ENCODE measurements around the gene RELCH.
A peak's percentile ranks its signal among the peaks of the same experiment; 100 is the strongest.

Gene RELCH

DNA sequence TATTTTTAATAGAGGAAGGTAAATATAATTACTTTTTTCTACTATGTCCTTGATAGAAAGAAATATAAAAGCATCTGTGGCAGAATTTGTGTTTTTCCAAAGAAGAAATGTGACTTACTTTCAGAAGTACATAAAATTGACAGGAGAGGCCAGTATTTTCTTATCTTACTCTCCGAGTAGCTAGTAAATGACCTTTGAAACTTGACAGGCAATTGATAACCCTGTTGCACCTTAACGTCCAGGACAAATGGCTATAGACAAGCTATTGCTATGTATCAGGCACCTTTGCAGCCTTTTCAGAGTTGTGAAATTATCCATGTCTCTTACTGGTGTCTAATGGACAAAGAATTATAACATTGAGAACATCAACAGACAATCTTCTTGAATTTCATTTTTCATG lies 75.0 kb downstream of the RELCH start:
- H3K79me2 ChIP-seq (ENCODE audit: low read length) = no peaks in the 10 kb centered on the region
- no peak overlapping the region for H3K27ac ChIP-seq (ENCODE audit: low read length)
- no peaks in the 10 kb centered on the region for H3K9me3 ChIP-seq (replicated peaks; ENCODE audit: insufficient read depth, low read length)
- TF ChIP-seq EZH2 (optimal IDR thresholded peaks at IDR 0.05; ENCODE audit: low read depth, low read length) (no peak), EZH2phosphoT487 (IDR thresholded peaks at IDR 0.05; ENCODE audit: low read length) (no peak)
- TF ChIP-seq, protein P1, sequence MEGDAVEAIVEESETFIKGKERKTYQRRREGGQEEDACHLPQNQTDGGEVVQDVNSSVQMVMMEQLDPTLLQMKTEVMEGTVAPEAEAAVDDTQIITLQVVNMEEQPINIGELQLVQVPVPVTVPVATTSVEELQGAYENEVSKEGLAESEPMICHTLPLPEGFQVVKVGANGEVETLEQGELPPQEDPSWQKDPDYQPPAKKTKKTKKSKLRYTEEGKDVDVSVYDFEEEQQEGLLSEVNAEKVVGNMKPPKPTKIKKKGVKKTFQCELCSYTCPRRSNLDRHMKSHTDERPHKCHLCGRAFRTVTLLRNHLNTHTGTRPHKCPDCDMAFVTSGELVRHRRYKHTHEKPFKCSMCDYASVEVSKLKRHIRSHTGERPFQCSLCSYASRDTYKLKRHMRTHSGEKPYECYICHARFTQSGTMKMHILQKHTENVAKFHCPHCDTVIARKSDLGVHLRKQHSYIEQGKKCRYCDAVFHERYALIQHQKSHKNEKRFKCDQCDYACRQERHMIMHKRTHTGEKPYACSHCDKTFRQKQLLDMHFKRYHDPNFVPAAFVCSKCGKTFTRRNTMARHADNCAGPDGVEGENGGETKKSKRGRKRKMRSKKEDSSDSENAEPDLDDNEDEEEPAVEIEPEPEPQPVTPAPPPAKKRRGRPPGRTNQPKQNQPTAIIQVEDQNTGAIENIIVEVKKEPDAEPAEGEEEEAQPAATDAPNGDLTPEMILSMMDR (IDR thresholded peaks at IDR 0.05; ENCODE audit: low read length) = no peak
- no peak overlapping the region for H3K9ac ChIP-seq (ENCODE audit: low read length)
- peaks cover 22% of the 10 kb centered on the region for H3K4me1 ChIP-seq (ENCODE audit: low read length)
- DNase-seq = no peak
- no peak overlapping the region for H3K4me2 ChIP-seq (ENCODE audit: low read depth, low read length)
- 0 out of 2 replicates have a peak, but pooled peaks cover 10% of the 10 kb centered on the region for H3F3A ChIP-seq (ENCODE audit: insufficient read depth, low read length)
- H3K27me3 ChIP-seq (replicated peaks; ENCODE audit: insufficient read depth, low read length) = no peaks in the 10 kb centered on the region
- H2AFZ ChIP-seq (ENCODE audit: low read length) = no peak overlapping the region
- H3K4me3 ChIP-seq (ENCODE audit: low read length) = no peak overlapping the region
- H4K20me1 ChIP-seq (ENCODE audit: insufficient read depth, low read length) = peaks cover 6% of the 10 kb centered on the region; the same call in 1 of the 2 replicates
- H3K9me2 ChIP-seq (replicated peaks; ENCODE audit: insufficient read depth, low read length) = no peaks in the 10 kb centered on the region
- no peaks in the 10 kb centered on the region; the same call in 1 of the 2 replicates for H3K36me3 ChIP-seq (replicated peaks; ENCODE audit: insufficient read depth, low read length)

DNA sequence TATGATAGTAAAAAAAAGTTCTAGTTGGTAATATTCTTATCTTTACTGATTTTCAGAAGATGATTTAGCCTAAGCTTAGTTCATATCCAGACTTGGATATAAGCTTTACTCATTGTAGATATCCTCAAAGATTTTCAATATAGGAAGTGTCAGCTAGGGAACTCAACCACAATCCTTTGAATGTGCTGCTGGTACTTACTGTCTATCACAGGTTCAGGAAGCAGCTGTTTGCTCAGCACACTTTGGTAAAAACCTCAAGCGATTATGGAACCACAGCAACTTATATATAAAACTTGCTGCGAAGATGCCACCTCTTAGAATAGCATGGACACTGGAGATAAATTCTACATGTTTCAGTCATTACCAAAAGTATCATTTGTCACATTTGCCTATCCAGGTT lies 77.9 kb downstream of the RELCH start:
- DNase-seq = peak; percentile 75
- Histone ChIP-seq H3K9ac (ENCODE audit: low read length) (no peak overlapping the region), H3K27me3 (replicated peaks; ENCODE audit: insufficient read depth, low read length) (no peaks in the 10 kb centered on the region), H3K4me2 (ENCODE audit: low read depth, low read length) (peak overlapping the region; percentile 38; the same call in 1 of the 2 replicates), H3K4me1 (ENCODE audit: low read length) (peaks cover 22% of the 10 kb centered on the region), H3F3A (ENCODE audit: insufficient read depth, low read length) (0 out of 2 replicates have a peak, but pooled peaks cover 10% of the 10 kb centered on the region), H2AFZ (ENCODE audit: low read length) (no peak overlapping the region), H3K9me3 (replicated peaks; ENCODE audit: insufficient read depth, low read length) (no peaks in the 10 kb centered on the region), H3K79me2 (ENCODE audit: low read length) (no peaks in the 10 kb centered on the region), H3K36me3 (replicated peaks; ENCODE audit: insufficient read depth, low read length) (no peaks in the 10 kb centered on the region; the same call in 1 of the 2 replicates), H3K9me2 (replicated peaks; ENCODE audit: insufficient read depth, low read length) (no peaks in the 10 kb centered on the region), H3K27ac (ENCODE audit: low read length) (no peak overlapping the region), H3K4me3 (ENCODE audit: low read length) (no peak overlapping the region), H4K20me1 (ENCODE audit: insufficient read depth, low read length) (peaks cover 6% of the 10 kb centered on the region; the same call in 1 of the 2 replicates)
- TF ChIP-seq EZH2phosphoT487 (IDR thresholded peaks at IDR 0.05; ENCODE audit: low read length) (no peak), EZH2 (optimal IDR thresholded peaks at IDR 0.05; ENCODE audit: low read depth, low read length) (no peak)
- TF ChIP-seq, protein P1 (IDR thresholded peaks at IDR 0.05; ENCODE audit: low read length) = no peak

DNA sequence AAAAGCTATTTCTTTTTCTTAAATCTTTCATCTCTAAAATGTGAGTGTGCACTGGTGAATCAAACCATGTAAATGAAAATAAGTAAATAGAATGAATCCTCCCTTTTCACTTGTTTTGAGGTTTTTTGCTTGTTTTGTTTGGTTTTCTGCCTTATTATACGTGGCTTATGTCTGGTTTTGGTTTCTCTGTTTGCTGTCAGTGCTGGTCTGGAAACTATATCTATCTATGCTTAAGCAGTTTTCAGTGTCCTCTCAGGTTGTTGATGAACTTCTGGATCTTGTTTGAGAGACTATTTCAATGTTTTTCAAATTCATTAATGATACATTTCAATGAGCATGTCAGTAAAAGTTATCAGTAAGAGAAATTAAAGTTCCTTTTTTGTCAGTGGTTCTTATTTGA lies 90.0 kb downstream of the RELCH start:
- Histone ChIP-seq H4K20me1 (ENCODE audit: insufficient read depth, low read length) (no peaks in the 10 kb centered on the region), H3K9ac (ENCODE audit: low read length) (no peak overlapping the region), H3K27me3 (replicated peaks; ENCODE audit: insufficient read depth, low read length) (no peaks in the 10 kb centered on the region), H3K9me2 (replicated peaks; ENCODE audit: insufficient read depth, low read length) (no peaks in the 10 kb centered on the region), H3K4me1 (ENCODE audit: low read length) (no peaks in the 10 kb centered on the region), H3K27ac (ENCODE audit: low read length) (no peak overlapping the region), H3K4me3 (ENCODE audit: low read length) (no peak overlapping the region), H2AFZ (ENCODE audit: low read length) (no peak overlapping the region), H3K4me2 (ENCODE audit: low read depth, low read length) (no peak overlapping the region), H3K9me3 (replicated peaks; ENCODE audit: insufficient read depth, low read length) (no peaks in the 10 kb centered on the region), H3K79me2 (ENCODE audit: low read length) (no peaks in the 10 kb centered on the region), H3F3A (ENCODE audit: insufficient read depth, low read length) (no peaks in the 10 kb centered on the region), H3K36me3 (replicated peaks; ENCODE audit: insufficient read depth, low read length) (peaks cover 4% of the 10 kb centered on the region; the same call in 1 of the 2 replicates)
- TF ChIP-seq EZH2phosphoT487 (IDR thresholded peaks at IDR 0.05; ENCODE audit: low read length) (no peak), EZH2 (optimal IDR thresholded peaks at IDR 0.05; ENCODE audit: low read depth, low read length) (no peak)
- TF ChIP-seq, protein P1 (IDR thresholded peaks at IDR 0.05; ENCODE audit: low read length) = no peak
- no peak for DNase-seq
